Smooth muscle cell (in vitro differentiated cells): Measurements from ENCODE around the gene CTU1. TPM values are rescaled to one million over a fixed set of nuclear protein-coding genes. Genes with fewer than 3 reads are reported as not detected.

ENCODE experiments used
- DNase-seq: peaks from one replicate; lab custom pipeline; 2025; ENCODE audit not compliant: unreplicated experiment; lab: John Stamatoyannopoulos, UW
- H2AFZ ChIP-seq: fragments of 200-600 bp; sonication (generic); 2 replicates; pipeline ENCODE4 v1.6.0; 2016; ENCODE audit warnings: antibody characterized with exemption, low read depth, mild to moderate bottlenecking
- H3F3A ChIP-seq: fragments of 200-600 bp; sonication (generic); 2 replicates; pipeline ENCODE4 v1.6.0; 2017; ENCODE audit warnings: antibody characterized with exemption, low read depth
- H3K27ac ChIP-seq: fragments of 200-600 bp; sonication (generic); 2 replicates; pipeline ENCODE4 v1.5.1; 2016; ENCODE audit warnings: low read depth, mild to moderate bottlenecking
- H3K27me3 ChIP-seq: fragments of 200-600 bp; sonication (generic); 2 replicates; pipeline ENCODE4 v1.6.1; 2016; ENCODE audit warnings: low read depth, mild to moderate bottlenecking
- H3K36me3 ChIP-seq: fragments of 200-600 bp; sonication (generic); 2 replicates; pipeline ENCODE4 v1.5.1; 2016; ENCODE audit warnings: low read depth
- H3K4me1 ChIP-seq: fragments of 200-600 bp; sonication (generic); 2 replicates; pipeline ENCODE4 v1.5.1; 2016; ENCODE audit warnings: low read depth
- H3K4me2 ChIP-seq: fragments of 200-600 bp; sonication (generic); 2 replicates; pipeline ENCODE4 v1.6.0; 2016; ENCODE audit warnings: mild to moderate bottlenecking
- H3K4me3 ChIP-seq: fragments of 200-600 bp; sonication (generic); 2 replicates; pipeline ENCODE4 v1.5.1; 2016; ENCODE audit warnings: mild to moderate bottlenecking
- H3K79me2 ChIP-seq: fragments of 200-600 bp; sonication (generic); 2 replicates; pipeline ENCODE4 v1.6.0; 2016; ENCODE audit warnings: low read depth, mild to moderate bottlenecking
- H3K9ac ChIP-seq: fragments of 200-600 bp; sonication (generic); 2 replicates; pipeline ENCODE4 v1.6.0; 2016; ENCODE audit warnings: low read depth
- H3K9me3 ChIP-seq: fragments of 200-600 bp; sonication (generic); replicated peaks from 2 replicates; pipeline ENCODE4 v1.5.1; 2016; ENCODE audit warnings: low read depth
- H4K20me1 ChIP-seq: fragments of 200-600 bp; sonication (generic); 2 replicates; pipeline ENCODE4 v1.6.0; 2016; ENCODE audit warnings: low read depth
- CTCF ChIP-seq: fragments of 200-600 bp; sonication (generic); IDR thresholded peaks from 2 replicates; pipeline ENCODE4 v1.5.1; 2017; ENCODE audit warnings: borderline replicate concordance, mild to moderate bottlenecking, antibody characterized with exemption; ENCODE audit not compliant: insufficient read depth, poor library complexity, severe bottlenecking
- WGBS: methylation state at CpG from one replicate; pipeline ENCODE4 v1.1.7; 2016; ENCODE audit warnings: low lambda C conversion rate; 5-methylcytosine and 5-hydroxymethylcytosine counted together
- polyA plus RNA-seq: library from polyadenylated mRNA; unstranded; fragments of >200 nt; fragmentation: Nextera tagmentation; extraction: Ambion mirVana; gene quantifications from 2 replicates; pipeline ENCODE4 v1.2.1, GENCODE V29; 2016
- total RNA-seq: library from RNA; depleted of rRNA; stranded (reverse); fragments of >200 nt; gene quantifications from 2 replicates; pipeline ENCODE4 v1.2.3, GENCODE V29; 2014

Gene CTU1
- total and polyA plus RNA-seq, 2 experiments from 2014 or later: 4.7 to 9.8 TPM

- Histone ChIP-seq H3K4me3 (no peak overlapping the region), H3K9ac (no peak overlapping the region), H4K20me1 (no peaks in the 10 kb centered on the region), H3K4me2 (no peak overlapping the region), H3K4me1 (no peaks in the 10 kb centered on the region), H3K9me3 (no peaks in the 10 kb centered on the region), H2AFZ (no peak overlapping the region), H3K27ac (no peak overlapping the region), H3K36me3 (no peaks in the 10 kb centered on the region), H3K79me2 (no peaks in the 10 kb centered on the region), H3K27me3 (peaks cover 14% of the 10 kb centered on the region), H3F3A (no peaks in the 10 kb centered on the region)
- TF ChIP-seq CTCF: no peak
- DNase-seq: no peak
- WGBS: 95% methylated on average over 27 of the region's 27 CpGs
Measured at GRCh38 chr19:51079481-51080110, 28.6 kb downstream of the CTU1 start.

GRCh38 chr19:51078731-51079130 lies 29.5 kb downstream of the CTU1 start:
- no peak for TF ChIP-seq CTCF
- H3K27ac ChIP-seq: no peak overlapping the region
- H2AFZ ChIP-seq: no peak overlapping the region
- DNase-seq: no peak
- no peak overlapping the region for H3K9ac ChIP-seq
- WGBS: 88% methylated on average over 6 of the region's 6 CpGs
- H3K9me3 ChIP-seq: no peaks in the 10 kb centered on the region
- H3K27me3 ChIP-seq: peaks cover 10% of the 10 kb centered on the region
- no peaks in the 10 kb centered on the region for H3K79me2 ChIP-seq
- no peaks in the 10 kb centered on the region for H3K36me3 ChIP-seq
- H3K4me3 ChIP-seq: no peak overlapping the region
- H4K20me1 ChIP-seq: no peaks in the 10 kb centered on the region
- no peaks in the 10 kb centered on the region for H3K4me1 ChIP-seq
- no peaks in the 10 kb centered on the region for H3F3A ChIP-seq
- H3K4me2 ChIP-seq: no peak overlapping the region

GRCh38 chr19:51078104-51078503 lies 30.1 kb downstream of the CTU1 start:
- no peak for TF ChIP-seq CTCF
- Histone ChIP-seq H4K20me1 (no peaks in the 10 kb centered on the region), H3K27ac (no peak overlapping the region), H3K27me3 (peaks cover 5% of the 10 kb centered on the region), H3K79me2 (no peaks in the 10 kb centered on the region), H3K4me1 (no peaks in the 10 kb centered on the region), H3K9ac (no peak overlapping the region), H3K4me3 (no peak overlapping the region), H2AFZ (no peak overlapping the region), H3F3A (no peaks in the 10 kb centered on the region), H3K4me2 (no peak overlapping the region), H3K9me3 (no peaks in the 10 kb centered on the region), H3K36me3 (no peaks in the 10 kb centered on the region)
- 96% methylated on average over 6 of the region's 6 CpGs for WGBS
- no peak for DNase-seq

- Histone ChIP-seq H3K4me3 (no peak overlapping the region), H3K9ac (no peak overlapping the region), H3K36me3 (no peaks in the 10 kb centered on the region), H3F3A (no peaks in the 10 kb centered on the region), H4K20me1 (no peaks in the 10 kb centered on the region), H3K27ac (no peak overlapping the region), H3K9me3 (no peaks in the 10 kb centered on the region), H3K4me1 (no peaks in the 10 kb centered on the region), H3K79me2 (no peaks in the 10 kb centered on the region), H3K4me2 (no peak overlapping the region), H3K27me3 (no peaks in the 10 kb centered on the region), H2AFZ (no peak overlapping the region)
- no peak for TF ChIP-seq CTCF
- DNase-seq: no peak
- WGBS: 86% methylated on average over 14 of the region's 14 CpGs
Measured at GRCh38 chr19:51076631-51077213, 31.5 kb downstream of the CTU1 start.
